ENCODE data around the gene PCDHB6.
"Not testable (repeated sequence)": the region's sequence is repeated elsewhere in the genome, so short reads cannot be mapped to it uniquely, and the experiment has no call there.

The PCDHB6 gene

DNA sequence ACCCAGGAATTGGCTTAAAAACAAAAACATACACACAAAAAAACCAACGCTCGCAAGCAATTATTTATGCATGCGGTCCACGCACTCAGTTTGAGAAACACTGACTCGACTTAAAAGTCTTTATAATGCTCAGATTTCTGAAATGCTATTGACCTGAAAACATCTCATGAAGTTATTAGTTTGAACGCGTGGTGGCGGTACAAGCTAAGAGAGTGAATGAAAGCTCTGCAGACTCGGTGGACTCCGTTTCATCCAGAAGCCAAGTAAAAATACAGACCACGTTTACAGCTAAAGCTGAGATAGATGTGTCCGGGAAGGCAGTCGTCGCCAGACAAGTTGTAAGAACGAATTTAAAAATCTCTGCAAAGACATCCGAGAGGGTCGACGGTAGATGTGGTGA is at the start of gene PCDHB6:
PCDHB6 (plus strand) TSS at position 246 of the 400 bp plus-strand sequence. CDS start 201 bp downstream, outside the sequence.
- DNase-seq: no peak

DNA sequence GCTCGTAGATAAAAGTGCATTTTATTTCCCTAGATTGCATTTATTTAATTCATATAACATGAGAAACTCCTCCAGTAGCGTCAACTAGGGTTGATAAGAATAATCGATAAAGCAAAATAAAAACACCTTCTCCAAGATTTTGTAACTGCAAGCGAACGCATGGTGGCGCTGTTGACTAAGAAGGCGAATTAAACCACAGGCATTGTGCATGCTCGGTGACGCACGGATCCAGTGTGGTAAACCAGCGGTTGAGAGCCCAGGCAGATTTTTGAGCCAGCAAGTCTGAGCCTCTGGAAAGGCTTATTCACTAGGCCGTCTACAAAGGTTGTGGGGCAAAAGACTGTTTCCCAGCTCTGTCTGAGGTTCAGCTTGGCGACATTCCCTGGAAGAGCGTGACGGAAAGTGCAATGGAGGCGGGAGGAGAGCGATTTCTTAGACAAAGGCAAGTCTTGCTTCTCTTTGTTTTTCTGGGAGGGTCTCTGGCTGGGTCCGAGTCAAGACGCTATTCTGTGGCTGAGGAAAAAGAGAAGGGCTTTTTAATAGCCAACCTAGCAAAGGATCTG is 49.5 kb upstream of the PCDHB6 start, which contains the start of gene PCDHB3:
PCDHB3 (plus strand) TSS at position 231 of the 563 bp plus-strand sequence; CDS start at position 408, 177 bp downstream.
- no peak for DNase-seq

DNA sequence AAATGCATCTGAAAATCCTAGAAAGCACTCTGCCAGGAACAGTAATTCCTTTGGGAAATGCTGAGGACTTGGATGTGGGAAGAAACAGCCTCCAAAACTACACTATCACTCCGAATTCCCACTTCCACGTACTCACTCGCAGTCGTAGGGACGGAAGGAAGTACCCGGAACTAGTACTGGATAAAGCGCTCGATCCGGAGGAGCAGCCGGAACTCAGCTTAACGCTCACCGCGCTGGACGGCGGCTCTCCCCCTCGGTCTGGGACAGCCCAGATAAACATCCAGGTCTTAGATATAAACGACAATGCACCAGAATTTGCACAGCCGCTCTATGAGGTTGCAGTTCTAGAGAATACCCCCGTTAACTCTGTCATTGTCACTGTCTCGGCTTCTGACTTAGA is 48.8 kb upstream of the PCDHB6 start:
- no peak for DNase-seq

DNA sequence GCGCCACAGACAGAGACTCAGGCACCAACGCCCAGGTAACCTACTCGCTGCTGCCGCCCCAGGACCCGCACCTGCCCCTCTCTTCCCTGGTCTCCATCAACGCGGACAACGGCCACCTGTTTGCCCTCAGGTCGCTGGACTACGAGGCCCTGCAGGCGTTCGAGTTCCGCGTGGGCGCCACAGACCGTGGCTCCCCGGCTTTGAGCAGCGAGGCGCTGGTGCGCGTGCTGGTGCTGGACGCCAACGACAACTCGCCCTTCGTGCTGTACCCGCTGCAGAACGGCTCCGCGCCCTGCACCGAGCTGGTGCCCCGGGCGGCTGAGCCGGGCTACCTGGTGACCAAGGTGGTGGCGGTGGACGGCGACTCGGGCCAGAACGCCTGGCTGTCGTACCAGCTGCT is 47.8 kb upstream of the PCDHB6 start:
- not testable (repeated sequence) for DNase-seq

DNA sequence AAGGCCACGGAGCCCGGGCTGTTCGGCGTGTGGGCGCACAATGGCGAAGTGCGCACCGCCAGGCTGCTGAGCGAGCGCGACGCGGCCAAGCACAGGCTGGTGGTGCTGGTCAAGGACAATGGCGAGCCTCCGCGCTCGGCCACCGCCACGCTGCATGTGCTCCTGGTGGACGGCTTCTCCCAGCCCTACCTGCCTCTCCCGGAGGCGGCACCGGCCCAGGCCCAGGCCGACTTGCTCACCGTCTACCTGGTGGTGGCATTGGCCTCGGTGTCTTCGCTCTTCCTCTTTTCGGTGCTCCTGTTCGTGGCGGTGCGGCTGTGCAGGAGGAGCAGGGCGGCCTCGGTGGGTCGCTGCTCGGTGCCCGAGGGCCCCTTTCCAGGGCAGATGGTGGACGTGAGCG is 47.4 kb upstream of the PCDHB6 start:
- DNase-seq: not testable (repeated sequence)

DNA sequence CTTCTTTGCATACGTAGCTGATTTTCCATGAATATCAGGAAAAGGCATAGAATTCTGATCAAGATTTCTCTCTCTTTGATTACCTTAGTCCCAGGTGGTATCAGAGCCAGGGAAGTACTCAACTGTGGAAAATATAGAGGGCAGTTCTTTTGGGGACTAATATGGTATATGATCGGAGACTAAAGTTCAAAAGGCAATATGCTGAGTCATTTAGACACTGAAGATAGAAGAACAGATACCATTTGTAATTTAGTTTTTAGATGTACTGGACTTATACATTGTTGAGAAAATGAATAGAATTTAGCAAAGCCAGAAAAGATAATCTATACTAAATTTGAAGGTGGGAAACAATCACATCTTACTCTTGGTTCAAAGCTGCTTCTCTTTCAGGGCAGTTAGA is 44.5 kb upstream of the PCDHB6 start:
- DNase-seq: no peak

DNA sequence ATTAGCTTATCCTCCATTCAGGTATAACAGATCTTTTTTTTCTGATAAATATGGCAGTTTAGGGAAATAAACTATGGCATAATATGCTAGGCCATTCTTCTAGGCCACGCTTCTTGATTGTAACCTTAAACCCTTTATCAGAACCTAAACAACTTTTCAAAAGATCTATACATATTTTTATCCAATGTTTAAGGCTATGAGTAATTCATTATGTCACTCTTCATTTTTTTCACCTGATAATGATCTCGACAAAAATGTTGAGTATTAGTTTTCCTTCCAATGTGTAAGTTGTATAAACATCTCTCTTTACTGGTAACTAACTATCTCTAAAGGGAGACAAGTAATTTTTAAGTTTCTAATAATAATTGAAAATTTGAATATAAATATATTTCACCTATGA is 30.6 kb upstream of the PCDHB6 start:
- DNase-seq: no peak

DNA sequence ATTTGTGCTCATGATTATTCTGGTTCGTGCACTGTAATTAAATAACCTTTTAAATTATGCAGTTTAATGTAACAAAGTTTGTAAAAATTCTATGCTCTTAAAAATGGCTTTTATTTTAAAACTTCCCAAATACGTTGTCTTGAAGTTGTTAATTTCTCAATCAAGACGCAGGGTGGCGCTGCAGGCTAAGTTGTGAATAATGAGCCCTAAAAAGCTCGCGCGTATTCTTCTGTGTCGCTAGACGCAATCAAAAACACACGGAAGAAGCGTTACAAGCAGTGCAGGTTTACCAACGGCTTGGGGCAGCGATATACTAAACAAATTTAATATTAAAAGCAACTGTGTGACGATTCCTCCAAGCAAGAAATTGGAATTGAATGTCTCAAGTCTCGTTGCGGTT is 28.3 kb upstream of the PCDHB6 start, which contains the start of gene PCDHB4:
PCDHB4 (plus strand) TSS at position 256 of the 400 bp plus-strand sequence. CDS start 181 bp downstream, outside the sequence.
- DNase-seq: no peak

DNA sequence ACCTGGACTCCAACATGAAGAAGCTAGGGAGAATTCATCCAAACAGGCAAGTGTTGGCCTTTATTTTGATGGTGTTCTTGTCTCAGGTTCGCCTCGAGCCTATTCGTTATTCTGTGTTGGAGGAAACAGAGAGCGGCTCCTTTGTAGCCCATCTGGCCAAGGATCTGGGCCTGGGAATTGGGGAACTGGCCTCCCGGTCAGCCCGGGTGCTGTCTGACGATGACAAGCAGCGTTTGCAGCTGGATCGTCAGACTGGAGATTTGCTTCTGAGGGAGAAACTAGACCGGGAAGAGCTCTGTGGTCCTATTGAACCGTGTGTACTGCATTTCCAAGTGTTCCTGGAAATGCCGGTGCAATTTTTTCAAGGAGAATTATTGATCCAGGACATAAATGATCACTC is 27.9 kb upstream of the PCDHB6 start:
- no peak for DNase-seq

DNA sequence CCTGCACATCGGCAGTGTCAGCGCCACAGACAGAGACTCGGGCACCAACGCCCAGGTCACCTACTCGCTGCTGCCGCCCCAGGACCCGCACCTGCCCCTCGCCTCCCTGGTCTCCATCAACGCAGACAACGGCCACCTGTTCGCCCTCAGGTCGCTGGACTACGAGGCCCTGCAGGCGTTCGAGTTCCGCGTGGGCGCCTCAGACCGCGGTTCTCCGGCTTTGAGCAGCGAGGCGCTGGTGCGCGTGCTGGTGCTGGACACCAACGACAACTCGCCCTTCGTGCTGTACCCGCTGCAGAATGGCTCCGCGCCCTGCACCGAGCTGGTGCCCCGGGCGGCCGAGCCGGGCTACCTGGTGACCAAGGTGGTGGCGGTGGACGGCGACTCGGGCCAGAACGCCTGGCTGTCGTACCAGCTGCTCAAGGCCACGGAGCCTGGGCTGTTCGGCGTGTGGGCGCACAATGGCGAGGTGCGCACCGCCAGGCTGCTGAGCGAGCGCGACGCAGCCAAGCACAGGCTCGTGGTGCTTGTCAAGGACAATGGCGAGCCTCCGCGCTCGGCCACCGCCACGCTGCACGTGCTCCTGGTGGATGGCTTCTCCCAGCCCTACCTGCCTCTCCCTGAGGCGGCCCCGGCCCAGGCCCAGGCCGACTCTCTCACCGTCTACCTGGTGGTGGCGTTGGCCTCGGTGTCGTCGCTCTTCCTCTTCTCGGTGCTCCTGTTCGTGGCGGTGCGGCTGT is 26.3 kb upstream of the PCDHB6 start:
- not testable (repeated sequence) for DNase-seq

DNA sequence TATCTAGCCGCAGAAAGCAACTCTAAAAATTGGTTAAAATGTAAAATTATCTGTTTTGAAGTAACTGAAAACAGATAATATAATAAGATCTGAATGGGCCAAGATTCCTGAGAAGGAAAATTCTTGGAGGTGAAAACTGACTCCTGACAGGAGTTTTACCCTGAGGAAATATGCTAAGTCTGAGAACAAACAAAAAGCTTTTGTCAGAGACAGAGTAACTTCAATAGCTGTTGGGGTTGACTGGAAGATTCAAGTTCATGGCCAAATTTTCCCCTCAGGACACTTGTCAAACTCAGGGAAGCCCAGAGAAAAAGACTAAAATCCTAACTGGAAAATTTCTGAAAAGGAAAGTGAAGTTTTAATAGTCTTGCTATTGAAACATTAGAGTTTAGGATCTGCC is 22.6 kb upstream of the PCDHB6 start:
- DNase-seq: no peak

DNA sequence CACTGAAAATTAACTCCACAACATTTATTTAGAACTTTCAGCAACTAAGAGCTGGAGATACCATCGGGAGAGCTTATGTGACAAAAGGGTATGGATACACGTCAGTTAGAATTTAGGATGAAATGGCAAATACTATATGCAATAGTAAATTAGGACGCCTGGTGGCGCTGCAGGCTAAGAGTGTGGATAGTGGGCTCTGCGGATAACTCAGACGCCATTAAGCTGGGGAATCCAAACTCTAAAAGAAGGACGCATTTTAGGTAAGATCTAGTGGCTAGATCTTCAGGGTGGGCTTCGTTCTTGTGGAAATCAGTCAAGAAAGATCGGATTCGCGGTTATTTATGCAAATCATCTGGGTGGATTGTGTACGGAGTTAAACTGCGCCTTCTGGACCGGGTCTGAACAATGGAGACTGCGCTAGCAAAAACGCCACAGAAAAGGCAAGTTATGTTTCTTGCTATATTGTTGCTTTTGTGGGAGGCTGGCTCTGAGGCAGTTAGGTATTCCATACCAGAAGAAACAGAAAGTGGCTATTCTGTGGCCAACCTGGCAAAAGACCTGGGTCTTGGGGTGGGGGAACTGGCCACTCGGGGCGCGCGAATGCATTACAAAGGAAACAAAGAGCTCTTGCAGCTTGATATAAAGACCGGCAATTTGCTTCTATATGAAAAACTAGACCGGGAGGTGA is 14.7 kb upstream of the PCDHB6 start, which contains the start of gene PCDHB5:
PCDHB5 (plus strand) TSS at position 177 of the 688 bp plus-strand sequence; CDS start at position 406, 229 bp downstream.
- DNase-seq: no peak

DNA sequence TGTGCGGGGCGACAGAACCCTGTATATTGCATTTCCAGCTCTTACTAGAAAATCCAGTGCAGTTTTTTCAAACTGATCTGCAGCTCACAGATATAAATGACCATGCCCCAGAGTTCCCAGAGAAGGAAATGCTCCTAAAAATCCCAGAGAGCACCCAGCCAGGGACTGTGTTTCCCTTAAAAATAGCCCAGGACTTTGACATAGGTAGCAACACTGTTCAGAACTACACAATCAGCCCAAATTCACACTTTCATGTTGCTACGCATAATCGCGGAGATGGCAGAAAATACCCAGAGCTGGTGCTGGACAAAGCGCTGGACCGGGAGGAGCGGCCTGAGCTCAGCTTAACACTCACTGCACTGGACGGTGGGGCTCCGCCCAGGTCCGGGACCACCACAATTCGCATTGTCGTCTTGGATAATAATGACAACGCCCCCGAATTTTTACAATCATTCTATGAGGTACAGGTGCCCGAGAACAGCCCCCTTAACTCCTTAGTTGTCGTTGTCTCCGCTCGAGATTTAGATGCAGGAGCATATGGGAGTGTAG is 14.1 kb upstream of the PCDHB6 start:
- no peak for DNase-seq

DNA sequence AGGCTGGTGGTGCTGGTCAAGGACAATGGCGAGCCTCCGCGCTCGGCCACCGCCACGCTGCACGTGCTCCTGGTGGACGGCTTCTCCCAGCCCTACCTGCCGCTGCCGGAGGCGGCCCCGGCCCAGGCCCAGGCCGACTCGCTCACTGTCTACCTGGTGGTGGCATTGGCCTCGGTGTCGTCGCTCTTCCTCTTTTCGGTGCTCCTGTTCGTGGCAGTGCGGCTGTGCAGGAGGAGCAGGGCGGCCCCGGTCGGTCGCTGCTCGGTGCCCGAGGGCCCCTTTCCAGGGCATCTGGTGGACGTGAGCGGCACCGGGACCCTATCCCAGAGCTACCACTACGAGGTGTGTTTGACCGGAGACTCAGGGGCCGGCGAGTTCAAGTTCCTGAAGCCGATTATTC is 12.5 kb upstream of the PCDHB6 start:
- not testable (repeated sequence) for DNase-seq

DNA sequence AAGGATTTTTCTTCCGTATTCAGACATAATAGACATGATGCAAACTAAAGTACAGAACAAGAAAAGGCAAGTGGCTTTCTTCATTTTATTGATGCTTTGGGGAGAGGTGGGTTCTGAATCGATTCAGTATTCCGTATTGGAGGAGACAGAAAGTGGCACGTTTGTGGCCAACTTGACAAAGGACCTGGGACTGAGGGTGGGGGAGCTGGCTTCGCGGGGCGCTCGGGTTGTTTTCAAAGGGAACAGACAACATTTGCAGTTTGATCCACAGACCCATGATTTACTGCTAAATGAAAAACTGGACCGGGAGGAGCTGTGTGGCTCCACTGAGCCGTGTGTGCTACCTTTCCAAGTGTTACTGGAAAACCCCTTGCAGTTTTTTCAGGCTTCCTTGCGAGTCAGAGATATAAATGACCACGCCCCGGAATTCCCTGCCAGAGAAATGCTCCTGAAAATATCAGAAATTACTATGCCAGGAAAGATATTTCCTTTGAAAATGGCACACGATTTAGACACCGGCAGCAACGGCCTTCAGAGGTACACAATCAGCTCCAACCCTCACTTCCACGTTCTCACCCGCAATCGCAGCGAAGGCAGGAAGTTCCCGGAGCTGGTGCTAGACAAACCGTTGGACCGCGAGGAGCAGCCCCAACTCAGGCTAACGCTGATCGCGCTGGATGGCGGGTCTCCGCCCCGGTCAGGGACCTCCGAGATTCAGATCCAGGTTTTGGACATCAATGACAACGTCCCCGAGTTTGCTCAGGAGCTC is 551 bp downstream of the PCDHB6 start:
- DNase-seq: no peak

DNA sequence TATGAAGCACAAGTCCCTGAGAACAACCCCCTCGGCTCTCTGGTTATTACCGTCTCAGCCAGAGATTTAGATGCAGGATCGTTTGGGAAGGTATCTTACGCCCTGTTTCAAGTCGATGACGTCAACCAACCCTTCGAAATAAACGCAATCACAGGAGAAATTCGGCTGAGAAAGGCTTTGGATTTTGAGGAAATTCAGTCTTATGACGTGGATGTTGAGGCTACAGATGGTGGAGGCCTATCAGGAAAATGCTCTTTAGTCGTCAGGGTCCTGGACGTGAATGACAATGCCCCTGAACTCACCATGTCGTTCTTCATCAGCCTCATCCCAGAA is 1.1 kb downstream of the PCDHB6 start:
- DNase-seq: no peak

DNA sequence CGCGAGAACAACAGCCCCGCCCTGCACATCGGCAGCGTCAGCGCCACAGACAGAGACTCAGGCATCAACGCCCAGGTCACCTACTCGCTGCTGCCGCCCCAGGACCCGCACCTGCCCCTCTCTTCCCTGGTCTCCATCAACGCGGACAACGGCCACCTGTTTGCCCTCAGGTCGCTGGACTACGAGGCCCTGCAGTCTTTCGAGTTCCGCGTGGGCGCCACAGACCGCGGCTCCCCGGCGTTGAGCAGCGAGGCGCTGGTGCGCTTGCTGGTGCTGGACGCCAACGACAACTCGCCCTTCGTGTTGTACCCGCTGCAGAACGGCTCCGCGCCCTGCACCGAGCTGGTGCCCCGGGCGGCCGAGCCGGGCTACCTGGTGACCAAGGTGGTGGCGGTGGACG is 1.8 kb downstream of the PCDHB6 start:
- not testable (repeated sequence) for DNase-seq

DNA sequence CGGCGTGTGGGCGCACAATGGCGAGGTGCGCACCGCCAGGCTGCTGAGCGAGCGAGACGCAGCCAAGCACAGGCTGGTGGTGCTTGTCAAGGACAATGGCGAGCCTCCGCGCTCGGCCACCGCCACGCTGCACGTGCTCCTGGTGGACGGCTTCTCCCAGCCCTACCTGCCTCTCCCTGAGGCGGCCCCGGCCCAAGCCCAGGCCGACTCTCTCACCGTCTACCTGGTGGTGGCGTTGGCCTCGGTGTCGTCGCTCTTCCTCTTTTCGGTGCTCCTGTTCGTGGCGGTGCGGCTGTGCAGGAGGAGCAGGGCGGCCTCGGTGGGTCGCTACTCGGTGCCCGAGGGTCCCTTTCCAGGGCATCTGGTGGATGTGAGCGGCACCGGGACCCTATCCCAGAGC is 2.2 kb downstream of the PCDHB6 start:
- DNase-seq: not testable (repeated sequence)

DNA sequence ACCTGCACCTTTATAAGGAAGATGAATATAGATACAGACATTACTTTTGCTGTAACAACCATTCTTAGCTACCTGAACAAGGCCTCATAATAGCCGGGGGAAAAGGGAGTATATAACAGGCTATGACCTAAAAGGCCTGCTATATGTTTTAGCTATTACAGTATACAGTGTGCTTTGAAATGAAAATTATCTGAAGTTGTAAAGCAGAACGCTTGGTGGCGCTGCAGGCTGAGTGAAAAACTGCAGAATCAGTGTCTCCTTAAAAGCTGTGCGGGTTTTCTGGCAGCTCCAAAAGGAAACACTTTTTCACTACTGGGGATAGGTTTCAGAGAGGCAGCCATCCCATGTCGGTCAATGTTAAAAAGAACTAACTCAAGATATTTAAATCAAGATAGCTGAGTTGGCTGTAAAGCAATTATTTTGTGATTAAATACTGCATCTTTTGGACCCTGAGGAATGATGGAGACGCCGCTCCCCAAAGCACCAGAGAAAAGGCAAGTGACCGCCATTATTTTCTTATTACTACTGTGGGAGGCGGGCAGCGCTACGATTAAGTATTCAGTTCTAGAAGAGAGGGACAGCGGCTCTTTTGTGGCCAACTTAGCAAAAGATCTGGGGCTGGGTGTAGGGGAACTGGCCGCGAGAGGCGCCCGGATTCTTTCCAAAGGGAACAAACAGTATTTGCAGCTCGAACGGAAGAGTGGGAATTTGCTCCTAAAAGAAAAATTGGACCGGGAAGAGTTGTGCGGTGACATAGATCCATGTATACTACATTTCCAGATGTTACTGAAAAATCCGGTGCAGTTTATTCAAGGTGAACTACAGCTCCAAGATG is 5.9 kb downstream of the PCDHB6 start:
- DNase-seq: no peak

DNA sequence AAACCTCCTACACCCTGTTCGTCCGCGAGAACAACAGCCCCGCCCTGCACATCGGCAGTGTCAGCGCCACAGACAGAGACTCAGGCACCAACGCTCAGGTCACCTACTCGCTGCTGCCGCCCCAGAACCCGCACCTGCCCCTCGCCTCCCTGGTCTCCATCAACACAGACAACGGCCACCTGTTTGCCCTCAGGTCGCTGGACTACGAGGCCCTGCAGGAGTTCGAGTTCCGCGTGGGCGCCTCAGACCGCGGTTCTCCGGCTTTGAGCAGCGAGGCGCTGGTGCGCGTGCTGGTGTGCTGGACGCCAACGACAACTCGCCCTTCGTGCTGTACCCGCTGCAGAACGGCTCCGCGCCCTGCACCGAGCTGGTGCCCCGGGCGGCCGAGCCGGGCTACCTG is 7.5 kb downstream of the PCDHB6 start:
- DNase-seq: not testable (repeated sequence)

DNA sequence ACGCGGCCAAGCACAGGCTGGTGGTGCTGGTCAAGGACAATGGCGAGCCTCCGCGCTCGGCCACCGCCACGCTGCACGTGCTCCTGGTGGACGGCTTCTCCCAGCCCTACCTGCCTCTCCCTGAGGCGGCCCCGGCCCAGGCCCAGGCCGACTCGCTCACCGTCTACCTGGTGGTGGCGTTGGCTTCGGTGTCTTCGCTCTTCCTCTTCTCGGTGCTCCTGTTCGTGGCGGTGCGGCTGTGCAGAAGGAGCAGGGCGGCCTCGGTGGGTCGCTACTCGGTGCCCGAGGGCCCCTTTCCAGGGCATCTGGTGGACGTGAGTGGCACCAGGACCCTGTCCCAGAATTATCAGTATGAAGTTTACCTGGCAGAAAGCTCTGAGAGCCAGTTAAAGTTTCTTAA is 8.0 kb downstream of the PCDHB6 start:
- not testable (repeated sequence) for DNase-seq

Measured in cerebellar nuclear complex (tissue), 1 donor.